PC-3 (cell line): ENCODE measurements around the gene RXFP1. TPM values are rescaled to one million over a fixed set of nuclear protein-coding genes. Genes with fewer than 3 reads are reported as not detected.

ENCODE experiments used
- ATAC-seq: fragments of 200-7000 bp; cut with Tn5 transposase; 2 replicates; pipeline ENCODE4 v1.9.1; 2020; ENCODE audit warnings: mild to moderate bottlenecking, moderate library complexity
- Bru-seq: library from RNA; stranded (reverse); fragments of 400-500 nt; gene quantifications from one replicate; lab custom pipeline; 2021; lab: Mats Ljungman, UMichigan
- BruChase-seq, 2 experiments: library from RNA; stranded (reverse); fragments of 400-500 nt; gene quantifications; one replicate each; lab custom pipeline; 2021; lab: Mats Ljungman, UMichigan
- BruUV-seq: library from RNA; stranded (reverse); fragments of 400-500 nt; replicated peaks from 2 replicates; lab custom pipeline; 2021; lab: Mats Ljungman, UMichigan
- CTCF ChIA-PET: fragments of 300-600 bp; sonication (Branson Sonifier 250); formaldehyde crosslinking; loops from one replicate; lab custom pipeline; 2022; ENCODE audit warnings: antibody characterized with exemption; lab: Charles Lee
- POLR2A ChIA-PET: fragments of 300-600 bp; sonication (Branson Sonifier 250); formaldehyde crosslinking; loops from one replicate; lab custom pipeline; 2022; ENCODE audit warnings: antibody characterized with exemption; ENCODE audit not compliant: unreplicated experiment; lab: Charles Lee
- DNase-seq: peaks from one replicate; pipeline ENCODE4 v3.0.0-alpha.2; 2015
- H2AFZ ChIP-seq: fragments of 300-600 bp; sonication (generic); 2 replicates; pipeline ENCODE4 v1.6.0; 2016; ENCODE audit warnings: antibody characterized with exemption, low read length
- H3F3A ChIP-seq: fragments of 300-600 bp; sonication (generic); one replicate; pipeline ENCODE4 v1.6.0; 2017; ENCODE audit warnings: antibody characterized with exemption, low read length, control low read depth, mild to moderate bottlenecking; ENCODE audit not compliant: unreplicated experiment
- H3K27ac ChIP-seq: fragments of 300-600 bp; sonication (generic); 2 replicates; pipeline ENCODE4 v1.5.1; 2016; ENCODE audit warnings: mild to moderate bottlenecking, low read length
- H3K27me3 ChIP-seq: fragments of 300-600 bp; sonication (generic); 2 replicates; pipeline ENCODE4 v1.6.1; 2016; ENCODE audit warnings: low read length, mixed read lengths
- H3K36me3 ChIP-seq: fragments of 300-600 bp; sonication (generic); 2 replicates; pipeline ENCODE4 v1.6.1; 2016; ENCODE audit warnings: low read depth, mixed run types, low read length, mixed read lengths
- H3K4me1 ChIP-seq: fragments of 300-600 bp; sonication (generic); 2 replicates; pipeline ENCODE4 v1.5.1; 2016; ENCODE audit warnings: low read length; ENCODE audit not compliant: insufficient read depth
- H3K4me2 ChIP-seq: fragments of 300-600 bp; sonication (generic); 2 replicates; pipeline ENCODE4 v1.6.0; 2016; ENCODE audit warnings: low read length
- H3K4me3 ChIP-seq: fragments of 300-600 bp; sonication (generic); 2 replicates; pipeline ENCODE4 v1.5.1; 2016; ENCODE audit warnings: mild to moderate bottlenecking, low read length, mixed read lengths
- H3K79me2 ChIP-seq: fragments of 300-600 bp; sonication (generic); 2 replicates; pipeline ENCODE4 v1.6.1; 2017; ENCODE audit warnings: low read length, mixed read lengths
- H3K9ac ChIP-seq: fragments of 300-600 bp; sonication (generic); 2 replicates; pipeline ENCODE4 v1.6.0; 2016; ENCODE audit warnings: mild to moderate bottlenecking, low read length
- H3K9me2 ChIP-seq: fragments of 300-600 bp; sonication (generic); replicated peaks from 2 replicates; pipeline ENCODE4 v1.6.1; 2016; ENCODE audit warnings: mixed run types, low read length, mixed read lengths
- H3K9me3 ChIP-seq: fragments of 300-600 bp; sonication (generic); 2 replicates; pipeline ENCODE4 v1.6.1; 2016; ENCODE audit warnings: low read length, mixed read lengths
- H4K20me1 ChIP-seq: fragments of 300-600 bp; sonication (generic); 2 replicates; pipeline ENCODE4 v1.6.1; 2016; ENCODE audit warnings: low read length, mixed read lengths
- EZH2 ChIP-seq: fragments of 300-600 bp; sonication (generic); IDR thresholded peaks from one replicate; pipeline ENCODE4 v1.6.1; 2017; ENCODE audit warnings: antibody characterized with exemption, mild to moderate bottlenecking, low read length; ENCODE audit not compliant: unreplicated experiment
- EZH2phosphoT487 ChIP-seq: fragments of 300-600 bp; sonication (generic); IDR thresholded peaks from 2 replicates; pipeline ENCODE4 v1.6.1; 2018; ENCODE audit warnings: mild to moderate bottlenecking, antibody characterized with exemption, low read length, borderline replicate concordance
- intact Hi-C: fragments of 100-400 bp; cut with micrococcal nuclease; formaldehyde crosslinking; loops from 2 replicates; pipeline ENCODE4 v1.9.0; 2023
- long read RNA-seq: library from polyadenylated mRNA; unstranded; transcript quantifications from one replicate; pipeline ENCODE4 v2.0.0, GENCODE V29; 2021; ENCODE audit not compliant: unreplicated experiment
- total RNA-seq: library from RNA; depleted of rRNA; stranded (reverse); fragments of >200 nt; gene quantifications from 2 replicates; pipeline ENCODE4 v1.2.3, GENCODE V29; 2014; rRNA removed
- TF ChIP-seq, protein P1 (sequence below): fragments of 300-600 bp; sonication (generic); conservative IDR thresholded peaks from 2 replicates; pipeline ENCODE4 v1.5.1; 2017; ENCODE audit warnings: antibody characterized with exemption, low read depth, mild to moderate bottlenecking, low read length

Gene RXFP1
- total RNA-seq (not detected in 2 replicates), Bru-seq, nascent RNA (percentile 19 among the genes with signal in this experiment), BruChase-seq, experiment 1, labeled RNA remaining after a 6-hour chase (percentile 15 among the genes with signal in this experiment), BruChase-seq, experiment 2, labeled RNA remaining after a 2-hour chase (percentile 21 among the genes with signal in this experiment)
- long read RNA-seq, partial matches to known transcripts, result 0 of 1 reads
- long read RNA-seq, other reads (novel, unspliced or antisense), result 0 of 1 reads

DNA sequence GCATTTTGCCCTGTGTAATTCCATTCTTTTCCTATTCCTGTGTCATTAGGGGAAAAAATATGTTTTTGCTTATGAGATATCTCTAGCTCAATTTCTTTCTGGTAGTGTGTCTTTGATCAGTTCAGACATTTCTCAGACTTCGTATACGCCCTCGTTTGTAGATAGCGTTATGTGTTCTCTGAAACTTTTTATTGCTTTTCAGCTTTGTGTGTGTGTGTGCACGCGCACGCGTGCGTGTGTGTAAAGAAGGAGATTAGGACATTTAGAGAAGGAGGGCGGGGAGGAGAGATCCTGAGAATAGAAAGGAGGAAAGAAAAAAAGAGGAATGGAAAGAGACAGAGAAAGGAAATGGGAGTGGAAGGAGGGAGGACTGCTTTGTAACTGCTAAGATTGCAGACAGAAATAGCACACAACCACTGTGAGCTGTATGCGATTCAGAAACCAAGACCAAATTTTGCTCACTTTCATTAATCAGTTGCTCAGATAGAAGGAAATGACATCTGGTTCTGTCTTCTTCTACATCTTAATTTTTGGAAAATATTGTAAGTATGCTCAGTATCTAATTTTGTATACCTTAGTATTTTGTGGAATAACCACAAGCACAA lies at the start of gene RXFP1:
Gene RXFP1, plus strand, starts transcription at position 399 of the 605 bp plus-strand sequence. Its CDS starts 95 bp downstream, at position 494.
- H2AFZ ChIP-seq, result no peak within 1 kb of the TSS
- H3K4me1 ChIP-seq, result peaks cover 33% of the 10 kb centered on the region
- DNase-seq (no peak), ATAC-seq (no peak)
- H3K9ac ChIP-seq, result no peak within 1 kb of the TSS
- no peak within 1 kb of the TSS for H3K27ac ChIP-seq
- no peaks in the 10 kb centered on the region for H3K27me3 ChIP-seq
- no peaks in the 10 kb centered on the region for H3K9me3 ChIP-seq
- ChIA-PET CTCF (no interaction called here), POLR2A (no interaction called here)
- no peaks in the 10 kb centered on the region for H3K79me2 ChIP-seq
- H3K4me2 ChIP-seq, result 0 out of 2 replicates have a peak within 1 kb of the TSS, but pooled peaks have one; percentile 22
- BruUV-seq, result no TSS peak
- H3K4me3 ChIP-seq, result no peak within 1 kb of the TSS
- H3K9me2 ChIP-seq, result no peaks in the 10 kb centered on the region
- H4K20me1 ChIP-seq, result no peaks in the 10 kb centered on the region
- no peaks in the 10 kb centered on the region for H3K36me3 ChIP-seq
- no peaks in the 10 kb centered on the region for H3F3A ChIP-seq
- intact Hi-C loops, result loop anchor here (5.0 to 10.0 kb wide), 2 partner anchors 51 to 427 kb away; no protein-coding TSS in a partner anchor
- TF ChIP-seq, protein P1, sequence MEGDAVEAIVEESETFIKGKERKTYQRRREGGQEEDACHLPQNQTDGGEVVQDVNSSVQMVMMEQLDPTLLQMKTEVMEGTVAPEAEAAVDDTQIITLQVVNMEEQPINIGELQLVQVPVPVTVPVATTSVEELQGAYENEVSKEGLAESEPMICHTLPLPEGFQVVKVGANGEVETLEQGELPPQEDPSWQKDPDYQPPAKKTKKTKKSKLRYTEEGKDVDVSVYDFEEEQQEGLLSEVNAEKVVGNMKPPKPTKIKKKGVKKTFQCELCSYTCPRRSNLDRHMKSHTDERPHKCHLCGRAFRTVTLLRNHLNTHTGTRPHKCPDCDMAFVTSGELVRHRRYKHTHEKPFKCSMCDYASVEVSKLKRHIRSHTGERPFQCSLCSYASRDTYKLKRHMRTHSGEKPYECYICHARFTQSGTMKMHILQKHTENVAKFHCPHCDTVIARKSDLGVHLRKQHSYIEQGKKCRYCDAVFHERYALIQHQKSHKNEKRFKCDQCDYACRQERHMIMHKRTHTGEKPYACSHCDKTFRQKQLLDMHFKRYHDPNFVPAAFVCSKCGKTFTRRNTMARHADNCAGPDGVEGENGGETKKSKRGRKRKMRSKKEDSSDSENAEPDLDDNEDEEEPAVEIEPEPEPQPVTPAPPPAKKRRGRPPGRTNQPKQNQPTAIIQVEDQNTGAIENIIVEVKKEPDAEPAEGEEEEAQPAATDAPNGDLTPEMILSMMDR, result no peak
- no peak for TF ChIP-seq EZH2phosphoT487
- TF ChIP-seq EZH2, result no peak

DNA sequence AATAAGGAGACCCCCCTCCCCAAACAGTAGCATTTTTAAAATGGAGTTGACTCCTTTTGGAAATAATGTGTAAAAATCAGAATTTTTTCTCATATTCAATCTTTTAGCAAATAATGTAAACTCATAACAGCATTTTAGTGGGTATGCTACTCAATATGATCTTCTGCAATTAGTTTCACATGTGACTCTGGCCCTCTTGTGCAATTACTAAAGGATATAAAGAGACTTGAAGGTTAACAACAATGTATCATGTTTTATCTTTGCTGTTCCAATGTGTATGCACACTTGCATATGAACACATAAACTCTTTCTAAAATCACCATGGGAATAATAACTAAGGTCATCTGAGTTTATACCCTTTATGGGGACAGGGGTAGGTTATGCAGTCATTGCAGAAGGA lies 39.9 kb upstream of the RXFP1 start:
- Histone ChIP-seq H3K36me3 (no peaks in the 10 kb centered on the region), H3K9me2 (no peaks in the 10 kb centered on the region), H4K20me1 (no peaks in the 10 kb centered on the region), H2AFZ (no peak overlapping the region), H3K4me2 (no peak overlapping the region), H3K9ac (no peak overlapping the region), H3F3A (no peaks in the 10 kb centered on the region), H3K4me1 (peaks cover 18% of the 10 kb centered on the region), H3K79me2 (no peaks in the 10 kb centered on the region), H3K27me3 (no peaks in the 10 kb centered on the region), H3K9me3 (no peaks in the 10 kb centered on the region), H3K4me3 (no peak overlapping the region), H3K27ac (no peak overlapping the region)
- TF ChIP-seq EZH2phosphoT487 (no peak), EZH2 (no peak)
- TF ChIP-seq, protein P1, result no peak
- BruUV-seq, result no TSS peak
- no peak for ATAC-seq
- DNase-seq, result no peak
- intact Hi-C loops, result no loop called here
- POLR2A ChIA-PET, result no interaction called here
- CTCF ChIA-PET, result no interaction called here
